Testis (tissue), 3 donors: ENCODE measurements around the gene CLPX. TPM values are rescaled to one million over a fixed set of nuclear protein-coding genes. Genes with fewer than 3 reads are reported as not detected.
"Not testable (repeated sequence)": the region's sequence is repeated elsewhere in the genome, so short reads cannot be mapped to it uniquely, and the experiment has no call there.

Experiments
- DNase-seq: peaks from one replicate; pipeline ENCODE4 v3.0.0-alpha.2; 2019
- H3K27ac ChIP-seq, 2 donors: fragments of 200-600 bp; sonication (generic); one replicate each; pipeline ENCODE4 v1.5.1; 2019
- H3K27me3 ChIP-seq: fragments of 200-600 bp; sonication (generic); one replicate; pipeline ENCODE4 v1.5.1; 2019
- H3K36me3 ChIP-seq: fragments of 200-600 bp; sonication (generic); one replicate; pipeline ENCODE4 v1.5.1; 2017; ENCODE audit warnings: low read depth; ENCODE audit errors: missing control alignments
- H3K4me1 ChIP-seq: fragments of 200-600 bp; sonication (generic); one replicate; pipeline ENCODE4 v1.5.1; 2019
- H3K4me3 ChIP-seq, 2 donors: fragments of 200-600 bp; sonication (generic); one replicate each; pipeline ENCODE4 v1.5.1; 2017 to 2019
- H3K9me3 ChIP-seq: fragments of 200-600 bp; sonication (generic); one replicate; pipeline ENCODE4 v1.5.1; 2017
- CTCF ChIP-seq, 3 experiments: fragments of 450-650 bp in 2 of 3; fragments of 200-600 bp in 1 of 3; sonication (generic) in 1 of 3; IDR thresholded peaks; one replicate each; pipeline ENCODE4 v1.5.1; 2016 to 2019; ENCODE audit warnings: antibody characterized with exemption in 3 of 3, mild to moderate bottlenecking in 2 of 3, moderate library complexity in 1 of 3
- POLR2A ChIP-seq: fragments of 450-650 bp; IDR thresholded peaks from one replicate; pipeline ENCODE4 v1.6.1; 2017; ENCODE audit warnings: antibody characterized with exemption, mild to moderate bottlenecking, moderate library complexity
- WGBS, 2 donors: methylation state at CpG; one replicate each; pipeline ENCODE4 v1.1.5; 2018; 5-methylcytosine and 5-hydroxymethylcytosine counted together
- intact Hi-C: fragments of 100-400 bp; cut with DNase I; formaldehyde crosslinking; loops from one replicate; pipeline ENCODE4 v1.15.1; 2023; ENCODE audit warnings: low total_unique reads
- polyA plus RNA-seq: library from polyadenylated mRNA; stranded (reverse); fragments of 350-450 nt; fragmentation: Illumina TruSeq; extraction: RNeasy Lipid Tissue Mini Kit (QIAGEN cat#74804); gene quantifications from one replicate; pipeline ENCODE4 v1.2.3, GENCODE V29; 2014; ENCODE audit warnings: low read depth, low replicate concordance; ENCODE audit not compliant: insufficient read depth
- total RNA-seq, 2 donors: library from RNA; depleted of rRNA; stranded (reverse); fragments of >200 nt; gene quantifications; one replicate each; pipeline ENCODE4 v1.2.3, GENCODE V29; 2016

Gene CLPX
- total and polyA plus RNA-seq, 3 donors from 2014 or later: 60.4 to 89.4 (median 75.8) TPM

- intact Hi-C loops: no loop called here
- WGBS, 2 donors: 54 to 58% methylated on average over 5 to 7 of the region's 7 CpGs
- DNase-seq: peak; percentile 63
These were observed 9.8 kb upstream of the CLPX start for GRCh38 chr15:65194826-65195547.

GRCh38 chr15:65192016-65192415, 6.9 kb upstream of the CLPX start:
- H3K9me3 ChIP-seq: no peaks in the 10 kb centered on the region
- intact Hi-C loops: no loop called here
- H3K4me1 ChIP-seq: no peaks in the 10 kb centered on the region
- WGBS, 2 donors: 56 to 81% methylated on average over 5 of the region's 5 CpGs
- no peaks in the 10 kb centered on the region for H3K27me3 ChIP-seq
- H3K4me3 ChIP-seq: peak overlapping the region in 1 of 2 donors; percentile 30
- TF ChIP-seq POLR2A (no peak), CTCF (IDR thresholded peaks at IDR 0.05) (no peak)
- no peak overlapping the region for H3K27ac ChIP-seq
- DNase-seq: peak; percentile 79
- H3K36me3 ChIP-seq: no peaks in the 10 kb centered on the region

More at GRCh38 chr15:65194826-65195547, 9.8 kb upstream of the CLPX start:
- Histone ChIP-seq H3K4me3 (no peak overlapping the region), H3K4me1 (no peaks in the 10 kb centered on the region), H3K27ac (peak overlapping the region in 1 of 2 donors; percentile 78), H3K9me3 (no peaks in the 10 kb centered on the region), H3K27me3 (no peaks in the 10 kb centered on the region), H3K36me3 (no peaks in the 10 kb centered on the region)
- TF ChIP-seq CTCF (IDR thresholded peaks at IDR 0.05) (no peak), POLR2A (no peak)

- Histone ChIP-seq H3K36me3 (no peaks in the 10 kb centered on the region), H3K27ac (no peak overlapping the region), H3K9me3 (no peaks in the 10 kb centered on the region), H3K4me3 (no peak overlapping the region), H3K27me3 (no peaks in the 10 kb centered on the region), H3K4me1 (no peaks in the 10 kb centered on the region)
- TF ChIP-seq POLR2A (no peak), CTCF (IDR thresholded peaks at IDR 0.05) (peak; percentile 58 to 64 (median 64))
- DNase-seq: peak; percentile 49
- 30 to 35% methylated on average over 3 of the region's 3 CpGs for WGBS, 2 donors
- intact Hi-C loops: loop anchor here (5.0 kb wide), 1 partner anchor 83 kb away; no protein-coding TSS in a partner anchor
These were observed 4.1 kb upstream of the CLPX start for GRCh38 chr15:65189102-65189740.

- H3K4me1 ChIP-seq, H3K9me3 ChIP-seq, H3K27ac ChIP-seq, H3K36me3 ChIP-seq, DNase-seq, H3K27me3 ChIP-seq, H3K4me3 ChIP-seq: not testable (repeated sequence)
- 87 to 92% methylated on average over 9 of the region's 9 CpGs for WGBS, 2 donors
- intact Hi-C loops: loop anchor here (5.0 kb wide), 1 partner anchor 84 kb away; no protein-coding TSS in a partner anchor
These were observed 3.3 kb upstream of the CLPX start for GRCh38 chr15:65188472-65188871.

GRCh38 chr15:65184305-65184867, 756 bp downstream of the CLPX start:
- H3K4me3 ChIP-seq: peak overlapping the region; percentile 90 to 91
- 0 to 1% methylated on average over 18 to 33 of the region's 33 CpGs for WGBS, 2 donors
- H3K27ac ChIP-seq: peak overlapping the region; percentile 92 to 97
- intact Hi-C loops: no loop called here
- H3K27me3 ChIP-seq: no peaks in the 10 kb centered on the region
- H3K9me3 ChIP-seq: no peaks in the 10 kb centered on the region
- H3K4me1 ChIP-seq: peaks cover 9% of the 10 kb centered on the region
- H3K36me3 ChIP-seq: no peaks in the 10 kb centered on the region
- TF ChIP-seq CTCF (IDR thresholded peaks at IDR 0.05) (no peak), POLR2A (no peak)
- DNase-seq: peak; percentile 76
